HepG2 (cell line): ENCODE measurements around the gene ACTG2. TPM values are rescaled to one million over a fixed set of nuclear protein-coding genes. Genes with fewer than 3 reads are reported as not detected.

Experiments used
- ATAC-seq: fragments of 200-7000 bp; cut with Tn5 transposase; 3 replicates; pipeline ENCODE4 v1.9.1; 2020; ENCODE audit warnings: mild to moderate bottlenecking, moderate library complexity
- BruUV-seq: library from RNA; stranded (reverse); fragments of 400-500 nt; replicated peaks from 2 replicates; lab custom pipeline; 2021; lab: Mats Ljungman, UMichigan
- CTCF ChIA-PET: fragments of 300-600 bp; formaldehyde crosslinking; extraction: SDS; loops from one replicate; lab custom pipeline; 2021; ENCODE audit warnings: low total read pairs, inconsistent platforms, low intra/inter-chr PET ratio; lab: Yijun Ruan, JAX
- POLR2A ChIA-PET: fragments of 350-600 bp; sonication (Branson Sonifier 250); formaldehyde crosslinking; loops from one replicate; lab custom pipeline; 2020; ENCODE audit warnings: antibody characterized with exemption, inconsistent platforms; lab: Yijun Ruan, JAX
- DNase-seq: peaks from one replicate; pipeline ENCODE4 v3.0.0-alpha.2; 2015; ENCODE audit warnings: low spot score
- FAIRE-seq: peaks from 3 replicates; lab custom pipeline; 2011; peaks lifted over from hg19 to GRCh38; lab: Jason Lieb, UNC
- H2AFZ ChIP-seq: one replicate; pipeline ENCODE4 v1.6.1; 2011; ENCODE audit warnings: low read length, inconsistent platforms
- H3K27ac ChIP-seq: fragments of 300-600 bp; 3 replicates; pipeline ENCODE4 v1.8.0; 2011; ENCODE audit warnings: mixed run types, mild to moderate bottlenecking, mixed read lengths, low read length, inconsistent platforms; ENCODE audit not compliant: insufficient read depth; ENCODE audit errors: extremely low read length
- H3K27me3 ChIP-seq, 2 experiments: fragments of 200-600 bp in 1 of 2; 2 replicates in 1 of 2; 3 replicates in 1 of 2; pipeline versions ENCODE4 v1.6.0 to v1.8.0; 2011; ENCODE audit warnings: low read length in 2 of 2, mild to moderate bottlenecking in 2 of 2, moderate library complexity in 2 of 2, inconsistent platforms in 1 of 2; ENCODE audit not compliant: insufficient read depth in 2 of 2, control insufficient read depth in 1 of 2
- H3K36me3 ChIP-seq, 2 experiments: fragments of 200-600 bp in 1 of 2; replicated peaks in 1 of 2; 2 replicates in 1 of 2; 3 replicates in 1 of 2; pipeline versions ENCODE4 v1.5.1 to v1.8.0; 2011; ENCODE audit warnings: low read length in 2 of 2, inconsistent platforms in 1 of 2; ENCODE audit not compliant: insufficient read depth in 2 of 2, control insufficient read depth in 1 of 2
- H3K4me1 ChIP-seq: 2 replicates; pipeline ENCODE4 v1.5.1; 2012; ENCODE audit warnings: low read length, inconsistent platforms; ENCODE audit not compliant: insufficient read depth
- H3K4me2 ChIP-seq: 2 replicates; pipeline ENCODE4 v1.6.0; 2011; ENCODE audit warnings: low read depth, low read length, inconsistent platforms
- H3K4me3 ChIP-seq, 3 experiments: fragments of 200-600 bp in 1 of 3; sonication (generic), shearing (Covaris generic) in 1 of 3; replicated peaks in 1 of 3; 2 replicates each; pipeline ENCODE4 v1.5.1; 2011 to 2016; ENCODE audit warnings: low read length in 3 of 3, inconsistent platforms in 2 of 3, low read depth in 2 of 3, mild to moderate bottlenecking in 2 of 3, control low read depth in 1 of 3, mixed read lengths in 1 of 3; ENCODE audit not compliant: insufficient read depth in 1 of 3
- H3K79me2 ChIP-seq: one replicate; pipeline ENCODE4 v1.6.1; 2011; ENCODE audit warnings: low read length, inconsistent platforms; ENCODE audit not compliant: insufficient read depth
- H3K9ac ChIP-seq: 2 replicates; pipeline ENCODE4 v1.6.0; 2011; ENCODE audit warnings: mild to moderate bottlenecking, low read depth, low read length, inconsistent platforms; ENCODE audit not compliant: insufficient read depth
- H3K9me3 ChIP-seq: 2 replicates; pipeline ENCODE4 v1.5.1; 2012; ENCODE audit warnings: mild to moderate bottlenecking, low read length
- H4K20me1 ChIP-seq: 2 replicates; pipeline ENCODE4 v1.6.0; 2011; ENCODE audit warnings: inconsistent platforms, mild to moderate bottlenecking, low read length, moderate library complexity; ENCODE audit not compliant: insufficient read depth
- CCDC6 ChIP-seq: sonication (generic); formaldehyde crosslinking; IDR thresholded peaks from 2 replicates; pipeline ENCODE4 v1.8.1; 2022; ENCODE audit warnings: mild to moderate bottlenecking, missing genetic modification reagents, moderate library complexity
- EEA1 ChIP-seq: sonication (generic); formaldehyde crosslinking; IDR thresholded peaks from 2 replicates; pipeline ENCODE4 v1.5.1; 2020; ENCODE audit warnings: mild to moderate bottlenecking, missing genetic modification reagents, borderline replicate concordance
- IRF9 ChIP-seq: sonication (generic); formaldehyde crosslinking; IDR thresholded peaks from 2 replicates; pipeline ENCODE4 v1.8.0; 2022; ENCODE audit warnings: missing genetic modification reagents, mild to moderate bottlenecking, borderline replicate concordance
- PRMT3 ChIP-seq: sonication (generic); formaldehyde crosslinking; IDR thresholded peaks from 2 replicates; pipeline ENCODE4 v1.8.1; 2022; ENCODE audit warnings: low read depth, mild to moderate bottlenecking, moderate library complexity, missing genetic modification reagents, borderline replicate concordance
- RFX3 ChIP-seq: IDR thresholded peaks from 2 replicates; pipeline ENCODE4 v1.6.1; 2016; ENCODE audit warnings: missing biosample characterization, missing genetic modification reagents
- SP4 ChIP-seq: sonication (generic); formaldehyde crosslinking; IDR thresholded peaks from 2 replicates; pipeline ENCODE4 v1.8.1; 2023; ENCODE audit warnings: mild to moderate bottlenecking, missing genetic modification reagents
- TCF7L2 ChIP-seq: IDR thresholded peaks from 2 replicates; pipeline ENCODE4 v1.6.1; 2011; ENCODE audit warnings: mild to moderate bottlenecking, low read depth, low read length, moderate library complexity
- XRCC5 ChIP-seq: fragments of 200-400 bp; formaldehyde crosslinking; optimal IDR thresholded peaks from 2 replicates; pipeline ENCODE3; 2017; ENCODE audit warnings: mild to moderate bottlenecking, low read length
- ZFP36L1 ChIP-seq: sonication (generic); formaldehyde crosslinking; IDR thresholded peaks from 2 replicates; pipeline ENCODE4 v1.8.0; 2022; ENCODE audit warnings: mild to moderate bottlenecking, missing genetic modification reagents, moderate library complexity
- ZNF17 ChIP-seq: sonication (generic); formaldehyde crosslinking; IDR thresholded peaks from 2 replicates; pipeline ENCODE4 v1.5.0; 2020; ENCODE audit warnings: mild to moderate bottlenecking, missing genetic modification reagents
- ZNF567 ChIP-seq: sonication (generic); formaldehyde crosslinking; IDR thresholded peaks from 2 replicates; pipeline ENCODE4 v1.8.1; 2023; ENCODE audit warnings: mild to moderate bottlenecking, missing genetic modification reagents, borderline replicate concordance
- ZNF580 ChIP-seq: IDR thresholded peaks from 2 replicates; pipeline ENCODE4 v1.6.1; 2016; ENCODE audit warnings: low read depth, borderline replicate concordance
- ZNF709 ChIP-seq: sonication (generic); formaldehyde crosslinking; IDR thresholded peaks from 2 replicates; pipeline ENCODE4 v1.5.0; 2020; ENCODE audit warnings: mild to moderate bottlenecking, missing genetic modification reagents
- ZNF713 ChIP-seq: sonication (generic); formaldehyde crosslinking; IDR thresholded peaks from 2 replicates; pipeline ENCODE4 v1.4.0; 2020; ENCODE audit warnings: mild to moderate bottlenecking, missing genetic modification reagents
- ZNF782 ChIP-seq: sonication (generic); formaldehyde crosslinking; IDR thresholded peaks from 2 replicates; pipeline ENCODE4 v1.4.0; 2020; ENCODE audit warnings: missing genetic modification reagents, mild to moderate bottlenecking, borderline replicate concordance
- ZNF83 ChIP-seq: sonication (generic); formaldehyde crosslinking; IDR thresholded peaks from 2 replicates; pipeline ENCODE4 v1.4.0; 2020; ENCODE audit warnings: missing genetic modification reagents, mild to moderate bottlenecking, borderline replicate concordance
- ZNF850 ChIP-seq: sonication (generic); formaldehyde crosslinking; conservative IDR thresholded peaks from 2 replicates; pipeline ENCODE4 v1.9.0; 2021; ENCODE audit warnings: mild to moderate bottlenecking, missing genetic modification reagents
- WGBS: methylation state at CpG from one replicate; pipeline ENCODE4 v1.1.6; 2017; ENCODE audit warnings: low lambda C conversion rate; 5-methylcytosine and 5-hydroxymethylcytosine counted together
- in situ Hi-C: cut with HindIII; loops from 2 replicates; pipeline ENCODE4 v1.10.0; 2017; ENCODE audit warnings: low pct_unique_long_range_greater_than_20kb; ENCODE audit not compliant: extremely low pct_ligation_motif_present
- intact Hi-C: fragments of 100-400 bp; cut with micrococcal nuclease; formaldehyde crosslinking; loops from one replicate; pipeline ENCODE4 v1.10.0; 2022; ENCODE audit not compliant: unreplicated experiment
- polyA plus RNA-seq, 8 experiments: library from polyadenylated mRNA; depleted of rRNA in 3 of 8; stranded (reverse) in 7 of 8; unstranded in 1 of 8; fragments of >200 nt; fragmentation: Illumina TruSeq in 4 of 8; extraction: Trizol in 4 of 8; gene quantifications; 2 replicates each; pipeline versions ENCODE4 v1.2.1 to v1.2.3, GENCODE V29; 2011 to 2016; ENCODE audit warnings: low read depth in 4 of 8, missing spikeins in 1 of 8, mixed read lengths in 1 of 8; ENCODE audit not compliant: insufficient read depth in 1 of 8
- total RNA-seq, 5 experiments: library from RNA; depleted of rRNA; stranded (reverse); fragments of >200 nt; fragmentation: Illumina TruSeq; extraction: Trizol; gene quantifications; 2 replicates each; pipeline ENCODE4 v1.2.3, GENCODE V29; 2016; ENCODE audit warnings: low read depth in 1 of 5

Gene ACTG2
- total and polyA plus RNA-seq, 2 of the 13 experiments (the other 11 are each of a cell fraction or from before 2014, with no cell fraction given) = 0.13 TPM; not detected in 1

DNA sequence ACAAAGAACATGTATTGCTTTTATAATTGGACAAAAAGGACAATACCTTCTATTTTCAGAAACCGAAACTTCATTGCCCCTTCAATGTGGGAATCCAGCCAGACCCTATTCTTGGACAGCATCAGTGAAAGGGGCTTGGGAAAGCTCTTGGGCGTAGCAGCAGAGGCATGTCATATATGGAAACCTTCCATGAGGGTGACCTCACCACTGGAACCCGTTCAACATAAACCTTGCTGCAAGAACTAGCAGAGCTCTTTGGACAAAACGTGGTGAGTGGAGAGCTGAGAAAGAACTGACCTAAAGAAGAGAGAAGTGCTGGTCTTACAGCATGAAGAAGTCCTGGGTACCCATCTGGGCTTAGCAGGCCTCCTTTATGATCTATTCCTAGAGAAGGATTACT, 22.7 kb upstream of the ACTG2 start:
- Histone ChIP-seq H3K9ac (no peak overlapping the region), H3K36me3 (peaks cover 2 to 3% of the 10 kb centered on the region in 2 experiments; a peak in 3 of 5 replicates), H2AFZ (no peak overlapping the region), H4K20me1 (no peaks in the 10 kb centered on the region), H3K4me3 (no peak overlapping the region), H3K4me2 (no peak overlapping the region), H3K79me2 (no peaks in the 10 kb centered on the region), H3K4me1 (peaks cover under 1% of the 10 kb centered on the region; the same call in 1 of the 2 replicates), H3K27ac (no peak overlapping the region), H3K9me3 (no peaks in the 10 kb centered on the region), H3K27me3 (no peaks in the 10 kb centered on the region)
- POLR2A ChIA-PET = no interaction called here
- no peak for ATAC-seq
- intact Hi-C loops (no loop called here), in situ Hi-C loops (no loop called here)
- 75% methylated on average over 4 of the region's 4 CpGs for WGBS
- CTCF ChIA-PET = no interaction called here
- TF ChIP-seq XRCC5 (no peak), CCDC6 (CRISPR knock-in tag) (no peak), SP4 (CRISPR knock-in tag) (no peak), ZNF580 (CRISPR knock-in tag) (no peak), ZNF709 (CRISPR knock-in tag) (no peak), ZNF713 (CRISPR knock-in tag) (no peak), ZNF83 (no peak), TCF7L2 (no peak), PRMT3 (CRISPR knock-in tag) (no peak), ZNF567 (no peak), IRF9 (no peak), RFX3 (CRISPR knock-in tag) (no peak), ZNF782 (CRISPR knock-in tag) (no peak), ZNF17 (no peak), EEA1 (no peak), ZNF850 (no peak), ZFP36L1 (CRISPR knock-in tag) (no peak)
- BruUV-seq = no TSS peak
- FAIRE-seq = no peak
- no peak for DNase-seq
